Measurements from ENCODE around the gene CD300E.

GRCh38 chr17:74582633-74583032, 40.9 kb downstream of the CD300E start:
- TF ChIP-seq EZH2phosphoT487 (IDR thresholded peaks at IDR 0.05; ENCODE audit: borderline replicate concordance, low read length) (no peak), CTCF (conservative IDR thresholded peaks at IDR 0.05; ENCODE audit: low read depth, low read length) (no peak)

All from PC-3 (cell line).